Upper lobe of left lung (tissue), 6 donors: ENCODE results near the gene EIF4E1B. TPM values are rescaled to one million over a fixed set of nuclear protein-coding genes. Genes with fewer than 3 reads are reported as not detected.
A peak's percentile ranks its signal among the peaks of the same experiment; 100 is the strongest.

Experiments
- ATAC-seq, 2 donors: fragments of 200-7000 bp; cut with Tn5 transposase; one replicate each; pipeline ENCODE4 v1.9.1; 2022; ENCODE audit warnings: mild to moderate bottlenecking in 2 of 2, moderate library complexity in 2 of 2; ENCODE audit not compliant: low FRiP score in 2 of 2
- DNase-seq, 2 donors: peaks; one replicate each; pipeline ENCODE4 v3.0.0-alpha.2; 2019 to 2020
- H3K27ac ChIP-seq, 4 donors: fragments of 200-600 bp; sonication (generic); one replicate each; pipeline ENCODE4 v1.5.1; 2016 to 2019
- H3K27me3 ChIP-seq, 4 donors: fragments of 200-600 bp; sonication (generic); one replicate each; pipeline ENCODE4 v1.5.1; 2017 to 2019
- H3K36me3 ChIP-seq, 4 donors: fragments of 200-600 bp; sonication (generic); one replicate each; pipeline ENCODE4 v1.5.1; 2016 to 2019
- H3K4me1 ChIP-seq, 4 donors: fragments of 200-600 bp; sonication (generic); one replicate each; pipeline ENCODE4 v1.5.1; 2018 to 2019
- H3K4me3 ChIP-seq, 4 donors: fragments of 200-600 bp; sonication (generic); one replicate each; pipeline ENCODE4 v1.5.1; 2017 to 2019; ENCODE audit warnings: mild to moderate bottlenecking in 2 of 4, moderate library complexity in 1 of 4
- H3K9me3 ChIP-seq, 4 donors: fragments of 200-600 bp; sonication (generic); one replicate each; pipeline ENCODE4 v1.5.1; 2018 to 2019
- CTCF ChIP-seq, 6 experiments: fragments of 450-650 bp in 4 of 6; fragments of 200-600 bp in 2 of 6; sonication (generic) in 2 of 6; IDR thresholded peaks; one replicate each; pipeline ENCODE4 v1.5.1; 2016 to 2019; ENCODE audit warnings: antibody characterized with exemption in 6 of 6
- EP300 ChIP-seq, 4 donors: sonication (generic); formaldehyde crosslinking; IDR thresholded peaks; one replicate each; pipeline ENCODE4 v1.5.1; 2017; ENCODE audit warnings: antibody characterized with exemption in 4 of 4, control low read depth in 2 of 4
- POLR2A ChIP-seq, 4 donors: fragments of 450-650 bp; IDR thresholded peaks; one replicate each; pipeline ENCODE4 v1.5.1; 2016 to 2017; ENCODE audit warnings: antibody characterized with exemption in 4 of 4, mild to moderate bottlenecking in 2 of 4
- POLR2AphosphoS5 ChIP-seq, 2 donors: sonication (generic); formaldehyde crosslinking; IDR thresholded peaks; one replicate each; pipeline ENCODE4 v1.5.1; 2017; ENCODE audit warnings: antibody characterized with exemption in 2 of 2
- WGBS, 2 donors: methylation state at CpG; one replicate each; pipeline ENCODE4 v1.1.5; 2017 to 2018; 5-methylcytosine and 5-hydroxymethylcytosine counted together
- small RNA-seq, 4 donors: library from RNA; depleted of rRNA; stranded (forward); fragments of <200 nt; gene quantifications; one replicate each; pipeline ENCODE3, GENCODE V24; 2016
- total RNA-seq, 6 donors: library from RNA; depleted of rRNA in 4 of 6; stranded (reverse); fragments of >200 nt in 4 of 6; gene quantifications; one replicate each; pipeline versions ENCODE4 v1.1.0 to v1.2.1, GENCODE V29; 2016 to 2021
- donor health status: DM: no; HTN: no; CAD: no; lungs with moderate emphysema.
- donor health status: DM: no; HTN: yes; CAD: no; lungs with severe emphysema.

The EIF4E1B gene
- total RNA-seq, 6 donors from 2014 or later: not detected

GRCh38 chr5:176694631-176695030, 64.2 kb downstream of the EIF4E1B start:
- Histone ChIP-seq H3K27ac (no peak overlapping the region), H3K27me3 (no peaks in the 10 kb centered on the region), H3K9me3 (no peaks in the 10 kb centered on the region), H3K4me3 (no peak overlapping the region), H3K36me3 (no peaks in the 10 kb centered on the region), H3K4me1 (peaks cover 0 to 12% (median 6%) of the 10 kb centered on the region in 4 donors)
- no peak for TF ChIP-seq EP300 (IDR thresholded peaks at IDR 0.05)
- no peak for TF ChIP-seq POLR2AphosphoS5 (IDR thresholded peaks at IDR 0.05)
- no peak for TF ChIP-seq POLR2A (IDR thresholded peaks at IDR 0.05)
- peak in 1 of 2 donors; percentile 66 for DNase-seq
- no peak for ATAC-seq
- WGBS, 2 donors: 71 to 85% methylated on average over 4 to 9 of the region's 9 CpGs

- no peaks in the 10 kb centered on the region for H3K27me3 ChIP-seq
- no peak overlapping the region for H3K4me3 ChIP-seq
- H3K9me3 ChIP-seq: no peaks in the 10 kb centered on the region
- ATAC-seq: no peak
- H3K27ac ChIP-seq: no peak overlapping the region
- DNase-seq: no peak
- H3K4me1 ChIP-seq: peaks cover 0 to 12% (median 6%) of the 10 kb centered on the region in 4 donors
- H3K36me3 ChIP-seq: no peaks in the 10 kb centered on the region
- WGBS, 2 donors: 51 to 59% methylated on average over 8 of the region's 8 CpGs
- TF ChIP-seq POLR2AphosphoS5 (IDR thresholded peaks at IDR 0.05) (no peak), EP300 (IDR thresholded peaks at IDR 0.05) (no peak), POLR2A (IDR thresholded peaks at IDR 0.05) (no peak), CTCF (IDR thresholded peaks at IDR 0.05) (no peak)
Measured at GRCh38 chr5:176695073-176695472, 64.6 kb downstream of the EIF4E1B start.

Small RNAs within 50 kb of the gene (small RNA-seq; reads per million reads assigned to genes)
- gene MIR4281: 0 reads per million in 4 donors

Other genes starting within 250 kb of the EIF4E1B start
- 10 to 100 TPM in 4 of 6 donors, 1 to 10 TPM in 2; 3.1 to 25.4 (median 12.1) TPM for gene NOP16, start 242.1 kb upstream of the EIF4E1B start, total RNA-seq
- 100 to 1,000 TPM in 3 of 6 donors, 10 to 100 TPM in 3; 46.5 to 108 (median 93.6) TPM for gene HIGD2A, start 241.9 kb upstream of the EIF4E1B start, total RNA-seq
- 100 to 1,000 TPM in 4 of 6 donors, 10 to 100 TPM in 2; 54.5 to 187 (median 109) TPM for gene CLTB, start 214.1 kb upstream of the EIF4E1B start, total RNA-seq
- 10 to 100 TPM; 11.5 to 33.0 (median 30.0) TPM for gene FAF2, start 182.3 kb upstream of the EIF4E1B start, total RNA-seq
- gene RNF44, start 93.3 kb upstream of the EIF4E1B start, total RNA-seq: 10 to 100 TPM; 13.4 to 76.5 (median 51.7) TPM
- gene CDHR2, start 81.3 kb upstream of the EIF4E1B start, total RNA-seq: under 1 TPM in 2 of 6 donors, not detected in 4; 0.30 to 0.34 TPM
- gene GPRIN1, start 20.5 kb upstream of the EIF4E1B start, total RNA-seq: 1 to 10 TPM in 3 of 6 donors, under 1 TPM in 3; under 0.01 to 4.0 (median 1.3) TPM
- gene SNCB, start 141 bp upstream of the EIF4E1B start, total RNA-seq: not detected
- 10 to 100 TPM; 20.1 to 36.8 (median 25.6) TPM for gene TSPAN17, start 16.8 kb downstream of the EIF4E1B start, total RNA-seq
- 1 to 10 TPM in 1 of 6 donors, under 1 TPM in 4, not detected in 1; 0.20 to 1.0 (median 0.39) TPM for gene UNC5A, start 179.9 kb downstream of the EIF4E1B start, total RNA-seq